HepG2 (cell line): ENCODE measurements around the gene TSG101. TPM values are rescaled to one million over a fixed set of nuclear protein-coding genes. Genes with fewer than 3 reads are reported as not detected.
A peak's percentile ranks its signal among the peaks of the same experiment; 100 is the strongest.

Source experiments
- ATAC-seq: fragments of 200-7000 bp; cut with Tn5 transposase; 3 replicates; pipeline ENCODE4 v1.9.1; 2020; ENCODE audit warnings: mild to moderate bottlenecking, moderate library complexity
- BruUV-seq: library from RNA; stranded (reverse); fragments of 400-500 nt; replicated peaks from 2 replicates; lab custom pipeline; 2021; lab: Mats Ljungman, UMichigan
- CTCF ChIA-PET: fragments of 300-600 bp; formaldehyde crosslinking; extraction: SDS; loops from one replicate; lab custom pipeline; 2021; ENCODE audit warnings: low total read pairs, inconsistent platforms, low intra/inter-chr PET ratio; lab: Yijun Ruan, JAX
- POLR2A ChIA-PET: fragments of 350-600 bp; sonication (Branson Sonifier 250); formaldehyde crosslinking; loops from one replicate; lab custom pipeline; 2020; ENCODE audit warnings: antibody characterized with exemption, inconsistent platforms; lab: Yijun Ruan, JAX
- DNase-seq: peaks from one replicate; pipeline ENCODE4 v3.0.0-alpha.2; 2015; ENCODE audit warnings: low spot score
- FAIRE-seq: peaks from 3 replicates; lab custom pipeline; 2011; peaks lifted over from hg19 to GRCh38; lab: Jason Lieb, UNC
- H2AFZ ChIP-seq: one replicate; pipeline ENCODE4 v1.6.1; 2011; ENCODE audit warnings: low read length, inconsistent platforms
- H3K27ac ChIP-seq: fragments of 300-600 bp; 3 replicates; pipeline ENCODE4 v1.8.0; 2011; ENCODE audit warnings: mixed run types, mild to moderate bottlenecking, mixed read lengths, low read length, inconsistent platforms; ENCODE audit not compliant: insufficient read depth; ENCODE audit errors: extremely low read length
- H3K27me3 ChIP-seq, 2 experiments: fragments of 200-600 bp in 1 of 2; 2 replicates in 1 of 2; 3 replicates in 1 of 2; pipeline versions ENCODE4 v1.6.0 to v1.8.0; 2011; ENCODE audit warnings: low read length in 2 of 2, mild to moderate bottlenecking in 2 of 2, moderate library complexity in 2 of 2, inconsistent platforms in 1 of 2; ENCODE audit not compliant: insufficient read depth in 2 of 2, control insufficient read depth in 1 of 2
- H3K36me3 ChIP-seq, 2 experiments: fragments of 200-600 bp in 1 of 2; replicated peaks in 1 of 2; 2 replicates in 1 of 2; 3 replicates in 1 of 2; pipeline versions ENCODE4 v1.5.1 to v1.8.0; 2011; ENCODE audit warnings: low read length in 2 of 2, inconsistent platforms in 1 of 2; ENCODE audit not compliant: insufficient read depth in 2 of 2, control insufficient read depth in 1 of 2
- H3K4me1 ChIP-seq: 2 replicates; pipeline ENCODE4 v1.5.1; 2012; ENCODE audit warnings: low read length, inconsistent platforms; ENCODE audit not compliant: insufficient read depth
- H3K4me2 ChIP-seq: 2 replicates; pipeline ENCODE4 v1.6.0; 2011; ENCODE audit warnings: low read depth, low read length, inconsistent platforms
- H3K4me3 ChIP-seq, 3 experiments: fragments of 200-600 bp in 1 of 3; sonication (generic), shearing (Covaris generic) in 1 of 3; replicated peaks in 1 of 3; 2 replicates each; pipeline ENCODE4 v1.5.1; 2011 to 2016; ENCODE audit warnings: low read length in 3 of 3, inconsistent platforms in 2 of 3, low read depth in 2 of 3, mild to moderate bottlenecking in 2 of 3, control low read depth in 1 of 3, mixed read lengths in 1 of 3; ENCODE audit not compliant: insufficient read depth in 1 of 3
- H3K79me2 ChIP-seq: one replicate; pipeline ENCODE4 v1.6.1; 2011; ENCODE audit warnings: low read length, inconsistent platforms; ENCODE audit not compliant: insufficient read depth
- H3K9ac ChIP-seq: 2 replicates; pipeline ENCODE4 v1.6.0; 2011; ENCODE audit warnings: mild to moderate bottlenecking, low read depth, low read length, inconsistent platforms; ENCODE audit not compliant: insufficient read depth
- H3K9me3 ChIP-seq: 2 replicates; pipeline ENCODE4 v1.5.1; 2012; ENCODE audit warnings: mild to moderate bottlenecking, low read length
- H4K20me1 ChIP-seq: 2 replicates; pipeline ENCODE4 v1.6.0; 2011; ENCODE audit warnings: inconsistent platforms, mild to moderate bottlenecking, low read length, moderate library complexity; ENCODE audit not compliant: insufficient read depth
- DZIP1 ChIP-seq: sonication (generic); formaldehyde crosslinking; IDR thresholded peaks from 2 replicates; pipeline ENCODE4 v1.5.0; 2020; ENCODE audit warnings: mild to moderate bottlenecking, missing genetic modification reagents
- THAP9 ChIP-seq: sonication (generic); formaldehyde crosslinking; IDR thresholded peaks from 2 replicates; pipeline ENCODE4; 2020; ENCODE audit warnings: missing genetic modification reagents, mild to moderate bottlenecking, borderline replicate concordance
- ZNF329 ChIP-seq: sonication (generic); formaldehyde crosslinking; IDR thresholded peaks from 2 replicates; pipeline ENCODE4 v1.9.0; 2021; ENCODE audit warnings: low read depth, mild to moderate bottlenecking, missing genetic modification reagents
- ZNF652 ChIP-seq: IDR thresholded peaks from 2 replicates; pipeline ENCODE4 v1.6.1; 2016; ENCODE audit warnings: low read depth, borderline replicate concordance
- WGBS: methylation state at CpG from one replicate; pipeline ENCODE4 v1.1.6; 2017; ENCODE audit warnings: low lambda C conversion rate; 5-methylcytosine and 5-hydroxymethylcytosine counted together
- in situ Hi-C: cut with HindIII; loops from 2 replicates; pipeline ENCODE4 v1.10.0; 2017; ENCODE audit warnings: low pct_unique_long_range_greater_than_20kb; ENCODE audit not compliant: extremely low pct_ligation_motif_present
- intact Hi-C: fragments of 100-400 bp; cut with micrococcal nuclease; formaldehyde crosslinking; loops from one replicate; pipeline ENCODE4 v1.10.0; 2022; ENCODE audit not compliant: unreplicated experiment
- polyA plus RNA-seq, 8 experiments: library from polyadenylated mRNA; depleted of rRNA in 3 of 8; stranded (reverse) in 7 of 8; unstranded in 1 of 8; fragments of >200 nt; fragmentation: Illumina TruSeq in 4 of 8; extraction: Trizol in 4 of 8; gene quantifications; 2 replicates each; pipeline versions ENCODE4 v1.2.1 to v1.2.3, GENCODE V29; 2011 to 2016; ENCODE audit warnings: low read depth in 4 of 8, missing spikeins in 1 of 8, mixed read lengths in 1 of 8; ENCODE audit not compliant: insufficient read depth in 1 of 8
- total RNA-seq, 5 experiments: library from RNA; depleted of rRNA; stranded (reverse); fragments of >200 nt; fragmentation: Illumina TruSeq; extraction: Trizol; gene quantifications; 2 replicates each; pipeline ENCODE4 v1.2.3, GENCODE V29; 2016; ENCODE audit warnings: low read depth in 1 of 5

The TSG101 gene
- total and polyA plus RNA-seq, 2 of the 13 experiments (the other 11 are each of a cell fraction or from before 2014, with no cell fraction given), result 69.3 to 206 TPM

GRCh38 chr11:18523084-18523483 is 3.7 kb downstream of the TSG101 start (continued):
- TF ChIP-seq DZIP1 (CRISPR knock-in tag) (no peak), ZNF329 (CRISPR knock-in tag) (no peak)

GRCh38 chr11:18522388-18522787 is 4.4 kb downstream of the TSG101 start:
- no peak for ATAC-seq

More at GRCh38 chr11:18522388-18522787, 4.4 kb downstream of the TSG101 start:
- no peak overlapping the region for H3K27ac ChIP-seq
- H2AFZ ChIP-seq, result no peak overlapping the region
- H4K20me1 ChIP-seq, result 0 out of 2 replicates have a peak, but pooled peaks cover 2% of the 10 kb centered on the region
- no peaks in the 10 kb centered on the region for H3K9me3 ChIP-seq
- ChIA-PET POLR2A (interaction anchor here (0.8 to 2.5 kb wide), 2 partner anchors 114 to 127 kb away, joined by 3 to 7 read pairs; no protein-coding TSS in a partner anchor), CTCF (no interaction called here)
- H3K79me2 ChIP-seq, result peaks cover 36% of the 10 kb centered on the region
- no peaks in the 10 kb centered on the region; a peak in 1 of 5 replicates for H3K27me3 ChIP-seq
- H3K4me2 ChIP-seq, result no peak overlapping the region
- H3K36me3 ChIP-seq, result peaks cover 1 to 3% of the 10 kb centered on the region in 2 experiments; a peak in 1 of 5 replicates
- in situ Hi-C loops, result no loop called here
- DNase-seq, result peak; percentile 20
- peaks cover 32% of the 10 kb centered on the region for H3K4me1 ChIP-seq
- H3K4me3 ChIP-seq, result no peak overlapping the region
- 72% methylated on average over 4 of the region's 4 CpGs for WGBS
- no peak for FAIRE-seq
- no TSS peak for BruUV-seq
- H3K9ac ChIP-seq, result no peak overlapping the region
- TF ChIP-seq ZNF652 (CRISPR knock-in tag), result peak; percentile 60
- TF ChIP-seq THAP9 (CRISPR knock-in tag), result no peak
- TF ChIP-seq, all 625 proteins: peak for 1
- intact Hi-C loops, result loop anchor here (10.0 kb wide), 1 partner anchor 128 kb away; the partner anchor contains the start of gene LDHA
